ENCODE results near the gene JAZF1. TPM values are rescaled to one million over a fixed set of nuclear protein-coding genes. Genes with fewer than 3 reads are reported as not detected.

Gene JAZF1
- total RNA-seq, 2 experiments from 2014 or later = 2.8 to 3.3 TPM

GRCh38 chr7:28075674-28076358 is 104.8 kb downstream of the JAZF1 start:
- CTCF ChIA-PET = interaction anchor here (2.1 to 2.7 kb wide), 2 partner anchors 14 to 56 kb away, joined by 6 to 13 read pairs; no protein-coding TSS in a partner anchor
- Mint-ChIP-seq H3K4me3 (no peak overlapping the region), H3K36me3 (ENCODE audit: low read depth) (no peaks in the 10 kb centered on the region), H3K4me1 (ENCODE audit: low read depth) (no peaks in the 10 kb centered on the region), H3K27ac (no peak overlapping the region), H3K9me3 (ENCODE audit: insufficient read depth) (no peaks in the 10 kb centered on the region), H3K27me3 (ENCODE audit: low read depth) (peaks cover 7% of the 10 kb centered on the region)
- POLR2A ChIA-PET = no interaction called here
- DNase-seq (no peak), ATAC-seq (no peak)

- ChIA-PET CTCF (interaction anchor here (3.5 kb wide), 1 partner anchor 12 kb away, joined by 24 read pairs; no protein-coding TSS in a partner anchor), POLR2A (interaction anchor here (0.8 kb wide), 1 partner anchor 13 kb away, joined by 3 read pairs; no protein-coding TSS in a partner anchor)
- Mint-ChIP-seq H3K4me3 (no peak overlapping the region), H3K4me1 (ENCODE audit: low read depth) (no peaks in the 10 kb centered on the region), H3K27ac (no peak overlapping the region), H3K36me3 (ENCODE audit: low read depth) (no peaks in the 10 kb centered on the region), H3K9me3 (ENCODE audit: insufficient read depth) (no peaks in the 10 kb centered on the region), H3K27me3 (ENCODE audit: low read depth) (peaks cover 7% of the 10 kb centered on the region)
- no peak for ATAC-seq
- no peak for DNase-seq
Observed at GRCh38 chr7:28072876-28073514, 107.6 kb downstream of the JAZF1 start.

DNA sequence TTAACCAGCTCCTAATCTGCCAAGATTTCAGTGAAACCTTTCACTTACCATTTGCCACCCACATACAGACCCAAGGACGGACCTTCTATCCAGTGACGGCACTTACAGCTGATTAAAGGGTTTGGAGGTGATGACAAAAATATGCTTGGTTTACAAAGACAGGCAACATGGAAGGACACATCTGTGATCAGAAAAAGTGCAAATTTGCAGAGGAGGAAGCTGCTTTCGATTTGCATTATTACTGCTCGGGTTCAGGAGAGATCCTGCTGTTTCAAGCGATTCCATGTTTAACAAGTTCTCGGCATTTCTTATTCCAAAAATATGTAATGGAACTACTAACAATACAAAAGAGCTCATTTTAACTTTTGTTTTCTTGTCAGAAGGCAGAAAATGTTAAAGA is 109.0 kb downstream of the JAZF1 start:
- Mint-ChIP-seq H3K27ac (no peak overlapping the region), H3K27me3 (ENCODE audit: low read depth) (peaks cover 7% of the 10 kb centered on the region)
- CTCF ChIA-PET = interaction anchor here (0.6 to 3.5 kb wide), 5 partner anchors 9 to 34 kb away, joined by 3 to 24 read pairs (median 4); no protein-coding TSS in a partner anchor

GRCh38 chr7:28070297-28071055 is 110.1 kb downstream of the JAZF1 start:
- Mint-ChIP-seq H3K4me3 (no peak overlapping the region), H3K36me3 (ENCODE audit: low read depth) (no peaks in the 10 kb centered on the region), H3K27ac (no peak overlapping the region), H3K27me3 (ENCODE audit: low read depth) (peaks cover 7% of the 10 kb centered on the region), H3K4me1 (ENCODE audit: low read depth) (no peaks in the 10 kb centered on the region), H3K9me3 (ENCODE audit: insufficient read depth) (no peaks in the 10 kb centered on the region)
- ATAC-seq = no peak
- POLR2A ChIA-PET = interaction anchor here (0.6 kb wide), 1 partner anchor 17 kb away, joined by 3 read pairs; no protein-coding TSS in a partner anchor
- CTCF ChIA-PET = interaction anchor here (1.6 to 3.5 kb wide), 5 partner anchors 8 to 26 kb away, joined by 4 to 24 read pairs (median 6); no protein-coding TSS in a partner anchor
- no peak for DNase-seq

More for the DNA sequence above, 109.0 kb downstream of the JAZF1 start:
- no peaks in the 10 kb centered on the region for H3K9me3 Mint-ChIP-seq (ENCODE audit: insufficient read depth)
- H3K36me3 Mint-ChIP-seq (ENCODE audit: low read depth) = no peaks in the 10 kb centered on the region
- no peak overlapping the region for H3K4me3 Mint-ChIP-seq
- POLR2A ChIA-PET = no interaction called here
- no peak for DNase-seq
- no peak for ATAC-seq
- H3K4me1 Mint-ChIP-seq (ENCODE audit: low read depth) = no peaks in the 10 kb centered on the region

GRCh38 chr7:28069807-28070206 is 110.8 kb downstream of the JAZF1 start:
- Mint-ChIP-seq H3K27ac (no peak overlapping the region), H3K4me3 (no peak overlapping the region), H3K36me3 (ENCODE audit: low read depth) (no peaks in the 10 kb centered on the region), H3K4me1 (ENCODE audit: low read depth) (no peaks in the 10 kb centered on the region), H3K27me3 (ENCODE audit: low read depth) (peaks cover 8% of the 10 kb centered on the region), H3K9me3 (ENCODE audit: insufficient read depth) (no peaks in the 10 kb centered on the region)
- POLR2A ChIA-PET = interaction anchor here (0.6 kb wide), 1 partner anchor 16 kb away, joined by 3 read pairs; no protein-coding TSS in a partner anchor
- DNase-seq (no peak), ATAC-seq (no peak)
- CTCF ChIA-PET = interaction anchor here (1.6 to 3.5 kb wide), 4 partner anchors 8 to 27 kb away, joined by 6 to 24 read pairs (median 6); no protein-coding TSS in a partner anchor

DNA sequence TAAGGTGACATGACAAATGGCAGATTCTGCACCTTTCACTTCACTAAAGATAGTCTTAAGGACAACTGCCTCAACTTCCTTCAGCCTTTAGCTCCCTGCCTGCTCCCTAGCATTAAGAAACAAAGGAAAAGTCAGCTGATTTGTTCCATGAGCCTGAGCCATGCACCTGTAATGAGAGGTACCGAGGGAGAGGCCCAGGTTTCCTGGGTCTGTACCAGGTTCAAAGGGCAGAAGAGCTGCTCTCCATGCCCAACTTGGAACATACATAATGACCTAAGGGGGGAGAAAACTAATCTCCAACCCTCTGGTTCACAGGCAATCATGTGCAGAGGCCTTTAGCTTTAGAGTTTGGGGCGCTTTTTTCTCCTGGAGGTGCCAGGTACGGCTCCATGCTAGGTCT is 111.2 kb downstream of the JAZF1 start:
- H3K9me3 Mint-ChIP-seq (ENCODE audit: insufficient read depth) = no peaks in the 10 kb centered on the region
- H3K4me1 Mint-ChIP-seq (ENCODE audit: low read depth) = no peaks in the 10 kb centered on the region
- no peaks in the 10 kb centered on the region for H3K36me3 Mint-ChIP-seq (ENCODE audit: low read depth)
- peaks cover 6% of the 10 kb centered on the region for H3K27me3 Mint-ChIP-seq (ENCODE audit: low read depth)
- H3K27ac Mint-ChIP-seq = no peak overlapping the region
- H3K4me3 Mint-ChIP-seq = no peak overlapping the region
- ATAC-seq = no peak
- CTCF ChIA-PET = interaction anchor here (1.6 to 3.5 kb wide), 4 partner anchors 9 to 27 kb away, joined by 6 to 24 read pairs (median 6); no protein-coding TSS in a partner anchor
- no peak for DNase-seq
- POLR2A ChIA-PET = no interaction called here

GRCh38 chr7:28068811-28069216 is 111.8 kb downstream of the JAZF1 start:
- Mint-ChIP-seq H3K4me1 (ENCODE audit: low read depth) (no peaks in the 10 kb centered on the region), H3K27ac (no peak overlapping the region), H3K9me3 (ENCODE audit: insufficient read depth) (no peaks in the 10 kb centered on the region), H3K4me3 (no peak overlapping the region), H3K36me3 (ENCODE audit: low read depth) (no peaks in the 10 kb centered on the region), H3K27me3 (ENCODE audit: low read depth) (peaks cover 8% of the 10 kb centered on the region)
- POLR2A ChIA-PET = no interaction called here
- no peak for ATAC-seq
- no peak for DNase-seq
- CTCF ChIA-PET = interaction anchor here (1.6 to 2.2 kb wide), 2 partner anchors 9 to 28 kb away, joined by 6 to 7 read pairs; no protein-coding TSS in a partner anchor

DNA sequence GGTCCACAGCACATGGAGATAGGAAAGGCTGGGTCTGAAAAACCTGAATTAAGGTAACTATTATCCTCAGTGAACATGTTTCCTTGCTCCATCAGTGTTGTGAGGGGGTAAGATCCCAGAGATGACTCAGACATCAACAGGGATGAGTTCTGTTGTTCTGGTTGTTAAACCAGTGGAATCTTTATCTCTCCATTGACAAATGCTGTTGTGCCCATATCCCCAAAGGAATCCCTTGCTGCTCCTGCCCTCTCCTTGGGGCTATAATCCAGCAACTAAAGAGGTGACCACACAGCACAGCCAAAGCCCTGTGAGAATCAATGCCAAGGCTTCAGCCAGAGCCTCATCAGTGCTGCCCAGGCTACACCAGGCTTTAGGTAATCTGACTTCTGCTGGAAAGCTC is 113.4 kb downstream of the JAZF1 start:
- POLR2A ChIA-PET = no interaction called here
- Mint-ChIP-seq H3K36me3 (ENCODE audit: low read depth) (no peaks in the 10 kb centered on the region), H3K27me3 (ENCODE audit: low read depth) (peaks cover 6% of the 10 kb centered on the region), H3K4me3 (no peak overlapping the region), H3K9me3 (ENCODE audit: insufficient read depth) (no peaks in the 10 kb centered on the region), H3K4me1 (ENCODE audit: low read depth) (no peaks in the 10 kb centered on the region), H3K27ac (no peak overlapping the region)
- CTCF ChIA-PET = interaction anchor here (1.4 kb wide), 1 partner anchor 10 kb away, joined by 7 read pairs; no protein-coding TSS in a partner anchor
- DNase-seq (no peak), ATAC-seq (no peak)

DNA sequence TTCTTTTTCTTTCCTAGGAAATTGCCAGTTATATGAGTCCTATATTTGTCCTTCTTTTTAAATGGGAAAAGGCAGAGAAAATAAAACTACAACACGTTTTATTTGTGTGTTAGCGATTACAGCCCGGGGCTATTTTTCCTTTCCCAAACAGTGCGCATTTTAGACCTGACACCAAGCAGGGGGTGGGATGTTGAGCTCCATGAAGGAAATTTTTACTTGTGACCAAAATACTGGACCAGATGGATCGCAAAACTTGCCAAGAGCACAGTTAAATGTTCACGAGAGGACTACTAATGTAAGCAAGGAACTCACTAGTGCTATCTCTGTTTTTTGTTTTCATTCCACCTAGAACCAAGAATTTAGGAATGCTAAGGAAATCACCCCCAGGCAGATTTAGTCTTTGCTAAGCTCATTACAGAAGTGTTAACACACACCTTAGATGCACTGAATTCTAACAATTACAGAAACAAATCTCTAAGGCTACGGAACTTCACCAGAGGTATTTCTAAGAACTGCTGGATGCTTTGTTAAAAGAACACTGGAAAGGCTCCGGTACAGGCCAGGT is 114.8 kb downstream of the JAZF1 start:
- ChIA-PET POLR2A (no interaction called here), CTCF (interaction anchor here (1.0 to 1.4 kb wide), 3 partner anchors 12 to 32 kb away, joined by 3 to 7 read pairs (median 5); no protein-coding TSS in a partner anchor)
- Mint-ChIP-seq H3K27me3 (ENCODE audit: low read depth) (peaks cover 6% of the 10 kb centered on the region), H3K4me1 (ENCODE audit: low read depth) (no peaks in the 10 kb centered on the region), H3K4me3 (no peak overlapping the region), H3K36me3 (ENCODE audit: low read depth) (no peaks in the 10 kb centered on the region), H3K9me3 (ENCODE audit: insufficient read depth) (no peaks in the 10 kb centered on the region), H3K27ac (no peak overlapping the region)
- DNase-seq = no peak
- ATAC-seq = no peak

GRCh38 chr7:28065308-28065707 is 115.3 kb downstream of the JAZF1 start:
- ChIA-PET CTCF (interaction anchor here (1.0 kb wide), 2 partner anchors 28 to 33 kb away, joined by 3 to 5 read pairs; no protein-coding TSS in a partner anchor), POLR2A (no interaction called here)
- no peak overlapping the region for H3K27ac Mint-ChIP-seq
- H3K4me3 Mint-ChIP-seq = no peak overlapping the region
- H3K4me1 Mint-ChIP-seq (ENCODE audit: low read depth) = no peaks in the 10 kb centered on the region
- ATAC-seq (no peak), DNase-seq (no peak)
- peaks cover 6% of the 10 kb centered on the region for H3K27me3 Mint-ChIP-seq (ENCODE audit: low read depth)
- no peaks in the 10 kb centered on the region for H3K9me3 Mint-ChIP-seq (ENCODE audit: insufficient read depth)
- no peaks in the 10 kb centered on the region for H3K36me3 Mint-ChIP-seq (ENCODE audit: low read depth)

DNA sequence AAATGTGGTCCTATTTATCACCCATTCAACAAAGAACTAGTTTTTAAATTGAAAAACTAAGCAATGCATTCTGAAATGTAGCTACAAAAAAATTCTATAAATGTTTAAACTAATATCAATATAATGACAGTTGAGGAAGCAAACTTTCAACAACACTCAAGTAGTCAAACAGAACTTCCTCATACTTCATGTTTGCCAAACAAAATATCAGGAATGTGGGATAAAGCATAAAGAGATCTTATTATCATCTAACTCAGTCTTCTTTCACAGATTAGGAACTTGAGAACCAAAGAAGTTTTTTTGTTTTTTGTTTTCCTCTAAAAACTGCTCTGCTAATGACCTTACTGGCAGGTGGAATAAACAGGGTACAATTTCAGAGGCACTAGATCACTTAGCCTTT is 116.2 kb downstream of the JAZF1 start:
- no peak overlapping the region for H3K27ac Mint-ChIP-seq
- CTCF ChIA-PET = no interaction called here
- ATAC-seq (no peak), DNase-seq (no peak)
- no peaks in the 10 kb centered on the region for H3K4me1 Mint-ChIP-seq (ENCODE audit: low read depth)
- no peaks in the 10 kb centered on the region for H3K36me3 Mint-ChIP-seq (ENCODE audit: low read depth)
- POLR2A ChIA-PET = no interaction called here
- no peaks in the 10 kb centered on the region for H3K9me3 Mint-ChIP-seq (ENCODE audit: insufficient read depth)
- peaks cover 10% of the 10 kb centered on the region for H3K27me3 Mint-ChIP-seq (ENCODE audit: low read depth)
- H3K4me3 Mint-ChIP-seq = no peak overlapping the region
